Fibroblast of peridontal ligament (primary cell): ENCODE measurements around the gene PTPRD.

Source experiments
- DNase-seq: peaks from one replicate; pipeline ENCODE4 v3.0.0-alpha.2; 2010; ENCODE audit errors: extremely low read depth

The PTPRD gene

GRCh38 chr9:10268531-10269485 is 344.0 kb downstream of the PTPRD start:
- peak; percentile 2 for DNase-seq

GRCh38 chr9:10265153-10265631 is 347.6 kb downstream of the PTPRD start:
- peak; percentile 36 for DNase-seq

GRCh38 chr9:10260501-10260900 is 352.3 kb downstream of the PTPRD start:
- no peak for DNase-seq

- no peak for DNase-seq
Measured at GRCh38 chr9:10259668-10260067, 353.1 kb downstream of the PTPRD start.

- DNase-seq: no peak
Measured at GRCh38 chr9:10255758-10256157, 357.0 kb downstream of the PTPRD start.

- DNase-seq: no peak
Measured at GRCh38 chr9:10254338-10254737, 358.5 kb downstream of the PTPRD start.

GRCh38 chr9:10253341-10253740 is 359.5 kb downstream of the PTPRD start:
- DNase-seq: no peak

GRCh38 chr9:10252174-10252573 is 360.6 kb downstream of the PTPRD start:
- no peak for DNase-seq

GRCh38 chr9:10251490-10251889 is 361.3 kb downstream of the PTPRD start:
- DNase-seq: no peak

- DNase-seq: no peak
Measured at GRCh38 chr9:10250219-10250618, 362.6 kb downstream of the PTPRD start.

- no peak for DNase-seq
Measured at GRCh38 chr9:10248890-10249289, 363.9 kb downstream of the PTPRD start.

GRCh38 chr9:10242255-10242654 is 370.5 kb downstream of the PTPRD start:
- no peak for DNase-seq

GRCh38 chr9:10238087-10238486 is 374.7 kb downstream of the PTPRD start:
- DNase-seq: no peak

- no peak for DNase-seq
Measured at GRCh38 chr9:10237584-10237983, 375.2 kb downstream of the PTPRD start.

GRCh38 chr9:10236161-10236560 is 376.6 kb downstream of the PTPRD start:
- no peak for DNase-seq

GRCh38 chr9:10235376-10235775 is 377.4 kb downstream of the PTPRD start:
- no peak for DNase-seq

- DNase-seq: no peak
Measured at GRCh38 chr9:10232352-10232930, 380.4 kb downstream of the PTPRD start.

- DNase-seq: no peak
Measured at GRCh38 chr9:10230512-10230911, 382.3 kb downstream of the PTPRD start.

- DNase-seq: no peak
Measured at GRCh38 chr9:10228082-10228481, 384.7 kb downstream of the PTPRD start.

GRCh38 chr9:10226996-10227395 is 385.8 kb downstream of the PTPRD start:
- no peak for DNase-seq

GRCh38 chr9:10212702-10213101 is 400.1 kb downstream of the PTPRD start:
- DNase-seq: no peak

GRCh38 chr9:10208691-10209069 is 404.1 kb downstream of the PTPRD start:
- DNase-seq: no peak

- no peak for DNase-seq
Measured at GRCh38 chr9:10204276-10204675, 408.5 kb downstream of the PTPRD start.
